ENCODE data around the gene COL16A1. TPM values are rescaled to one million over a fixed set of nuclear protein-coding genes. Genes with fewer than 3 reads are reported as not detected.

Gene COL16A1
- total RNA-seq: 89.2 and 90.7 TPM in 2 replicates
- long read RNA-seq, partial matches to known transcripts: 8 of 11 reads
- long read RNA-seq, other reads (novel, unspliced or antisense): 3 of 11 reads

GRCh38 chr1:31703431-31704270 is at the start of gene COL16A1:
COL16A1 (minus strand) TSS chr1:31704017; CDS start chr1:31702193, 1,824 bp downstream.
- DNase-seq (ENCODE audit: extremely low spot score, unreplicated experiment): peak; percentile 86
- peak within 1 kb of the TSS; percentile 94 for H3K27ac Mint-ChIP-seq (ENCODE audit: unreplicated experiment)
- H3K27me3 Mint-ChIP-seq (ENCODE audit: unreplicated experiment): no peaks in the 10 kb centered on the region
- H3K36me3 Mint-ChIP-seq (ENCODE audit: unreplicated experiment): no peaks in the 10 kb centered on the region
- no peaks in the 10 kb centered on the region for H3K9me3 Mint-ChIP-seq (ENCODE audit: unreplicated experiment)
- no peak for TF ChIP-seq CTCF (IDR thresholded peaks at IDR 0.05)
- peak within 1 kb of the TSS; percentile 63 for H3K4me3 Mint-ChIP-seq (ENCODE audit: unreplicated experiment)
- H3K4me1 Mint-ChIP-seq (ENCODE audit: unreplicated experiment): peaks cover 88% of the 10 kb centered on the region

GRCh38 chr1:31752952-31753475 is 49.2 kb upstream of the COL16A1 start:
- Mint-ChIP-seq H3K9me3 (ENCODE audit: unreplicated experiment) (no peaks in the 10 kb centered on the region), H3K36me3 (ENCODE audit: unreplicated experiment) (peaks cover 1% of the 10 kb centered on the region), H3K27me3 (ENCODE audit: unreplicated experiment) (no peaks in the 10 kb centered on the region), H3K27ac (ENCODE audit: unreplicated experiment) (no peak overlapping the region), H3K4me3 (ENCODE audit: unreplicated experiment) (no peak overlapping the region), H3K4me1 (ENCODE audit: unreplicated experiment) (peaks cover 41% of the 10 kb centered on the region)
- DNase-seq (ENCODE audit: extremely low spot score, unreplicated experiment): no peak
- TF ChIP-seq CTCF (IDR thresholded peaks at IDR 0.05): no peak

GRCh38 chr1:31752258-31752657 is 48.4 kb upstream of the COL16A1 start:
- H3K4me3 Mint-ChIP-seq (ENCODE audit: unreplicated experiment): no peak overlapping the region
- no peaks in the 10 kb centered on the region for H3K27me3 Mint-ChIP-seq (ENCODE audit: unreplicated experiment)
- no peak for TF ChIP-seq CTCF (IDR thresholded peaks at IDR 0.05)
- H3K27ac Mint-ChIP-seq (ENCODE audit: unreplicated experiment): no peak overlapping the region
- no peak for DNase-seq (ENCODE audit: extremely low spot score, unreplicated experiment)
- H3K9me3 Mint-ChIP-seq (ENCODE audit: unreplicated experiment): no peaks in the 10 kb centered on the region
- H3K4me1 Mint-ChIP-seq (ENCODE audit: unreplicated experiment): peaks cover 41% of the 10 kb centered on the region
- H3K36me3 Mint-ChIP-seq (ENCODE audit: unreplicated experiment): peaks cover 1% of the 10 kb centered on the region

- H3K27me3 Mint-ChIP-seq (ENCODE audit: unreplicated experiment): no peaks in the 10 kb centered on the region
- H3K9me3 Mint-ChIP-seq (ENCODE audit: unreplicated experiment): no peaks in the 10 kb centered on the region
- H3K4me3 Mint-ChIP-seq (ENCODE audit: unreplicated experiment): no peak overlapping the region
- H3K4me1 Mint-ChIP-seq (ENCODE audit: unreplicated experiment): peaks cover 43% of the 10 kb centered on the region
- peaks cover 1% of the 10 kb centered on the region for H3K36me3 Mint-ChIP-seq (ENCODE audit: unreplicated experiment)
- TF ChIP-seq CTCF (IDR thresholded peaks at IDR 0.05): no peak
- DNase-seq (ENCODE audit: extremely low spot score, unreplicated experiment): no peak
- H3K27ac Mint-ChIP-seq (ENCODE audit: unreplicated experiment): no peak overlapping the region
Observed at GRCh38 chr1:31751822-31752241, 48.0 kb upstream of the COL16A1 start.

- Mint-ChIP-seq H3K4me1 (ENCODE audit: unreplicated experiment) (peaks cover 50% of the 10 kb centered on the region), H3K27ac (ENCODE audit: unreplicated experiment) (no peak overlapping the region), H3K9me3 (ENCODE audit: unreplicated experiment) (no peaks in the 10 kb centered on the region), H3K27me3 (ENCODE audit: unreplicated experiment) (no peaks in the 10 kb centered on the region), H3K36me3 (ENCODE audit: unreplicated experiment) (peaks cover 1% of the 10 kb centered on the region), H3K4me3 (ENCODE audit: unreplicated experiment) (no peak overlapping the region)
- no peak for DNase-seq (ENCODE audit: extremely low spot score, unreplicated experiment)
- TF ChIP-seq CTCF (IDR thresholded peaks at IDR 0.05): no peak
Observed at GRCh38 chr1:31750858-31751510, 47.2 kb upstream of the COL16A1 start.
